B cell (primary cell): ENCODE data around the gene TNFAIP8L1.

Source experiments
- CTCF ChIP-seq: fragments of 200-600 bp; IDR thresholded peaks from one replicate; pipeline ENCODE4 v1.8.0; 2022; ENCODE audit warnings: antibody characterized with exemption, mild to moderate bottlenecking
- EZH2 ChIP-seq: IDR thresholded peaks from 2 replicates; pipeline ENCODE4 v1.6.1; 2012; ENCODE audit warnings: borderline replicate concordance, low read depth, mild to moderate bottlenecking, moderate library complexity, low read length; ENCODE audit not compliant: insufficient read depth, poor library complexity, severe bottlenecking

- TF ChIP-seq CTCF (no peak), EZH2 (no peak)
These were observed 18.5 kb downstream of the TNFAIP8L1 start for GRCh38 chr19:4657835-4658234.
